ENCODE measurements around the gene MRPL33. TPM values are rescaled to one million over a fixed set of nuclear protein-coding genes. Genes with fewer than 3 reads are reported as not detected.

Gene MRPL33
- total RNA-seq, 4 donors from 2014 or later: 72.1 to 138 (median 82.6) TPM

GRCh38 chr2:27798948-27799645, 27.6 kb downstream of the MRPL33 start:
- TF ChIP-seq CTCF (IDR thresholded peaks at IDR 0.05; ENCODE audit: low read depth): no peak

GRCh38 chr2:27799646-27800010, 28.1 kb downstream of the MRPL33 start:
- no peak for TF ChIP-seq CTCF (IDR thresholded peaks at IDR 0.05; ENCODE audit: low read depth)

GRCh38 chr2:27800856-27801255, 29.3 kb downstream of the MRPL33 start:
- no peak for TF ChIP-seq CTCF (IDR thresholded peaks at IDR 0.05; ENCODE audit: low read depth)

GRCh38 chr2:27802547-27802946, 31.0 kb downstream of the MRPL33 start:
- TF ChIP-seq CTCF (IDR thresholded peaks at IDR 0.05; ENCODE audit: low read depth): no peak

GRCh38 chr2:27803046-27803445, 31.5 kb downstream of the MRPL33 start:
- no peak for TF ChIP-seq CTCF (IDR thresholded peaks at IDR 0.05; ENCODE audit: low read depth)

- TF ChIP-seq CTCF (IDR thresholded peaks at IDR 0.05; ENCODE audit: low read depth): no peak
Observed at GRCh38 chr2:27804146-27804545, 32.6 kb downstream of the MRPL33 start.

DNA sequence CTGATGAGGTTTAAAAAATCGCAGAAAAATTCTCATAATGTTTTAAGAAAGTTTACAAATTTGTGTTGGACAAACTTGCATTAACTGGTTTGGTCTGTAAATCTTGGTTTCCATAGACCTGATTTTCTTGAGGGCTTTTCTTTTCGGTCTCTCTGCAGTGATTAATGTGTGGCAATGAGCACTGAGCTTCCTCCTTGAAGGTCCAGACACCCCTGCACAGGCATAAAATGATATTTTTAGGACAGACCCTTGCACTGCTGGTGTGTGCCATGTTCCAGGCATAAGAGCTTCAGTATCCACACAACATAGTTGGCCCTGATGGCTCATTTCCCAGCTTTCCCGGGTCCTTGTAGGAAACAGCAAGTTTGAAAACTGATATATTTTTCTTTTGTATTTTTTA, 33.7 kb downstream of the MRPL33 start:
- TF ChIP-seq CTCF (IDR thresholded peaks at IDR 0.05; ENCODE audit: low read depth): no peak
